Heart left ventricle (tissue), 13 donors: ENCODE measurements around the gene FAM53C.

Source experiments
- POLR2A ChIP-seq, 2 donors: fragments of 450-650 bp; IDR thresholded peaks; one replicate each; pipeline ENCODE4 v1.6.1; 2017; ENCODE audit warnings: antibody characterized with exemption in 2 of 2, mild to moderate bottlenecking in 2 of 2, moderate library complexity in 2 of 2
- TF ChIP-seq, protein P1 (sequence below), 12 donors: fragments of 200-600 bp; sonication (generic) in 4 of 12; IDR thresholded peaks; one replicate each; pipeline versions ENCODE4 v1.5.0 to v1.8.0; 2018 to 2022; ENCODE audit warnings: antibody characterized with exemption in 12 of 12, mild to moderate bottlenecking in 5 of 12
- donor health status: ischemic (EF 13 %, LVEDD 7.1; RV severe dilation, severe dysfunction).
- donor health status: DM: no; HTN: yes; CAD: no.
- donor health status: DM: no; HTN: no; CAD: no.
- donor health status: ischemic (EF 25% LVEDD 6.9; RV normal size, moderate dysfunction).
- donor health status: ischemic (EF 25% LVEDD 5.7; RV mildly dilated, moderate dysfunction).
- donor health status: ischemic (EF 35%, LVEDD 5.7; RV mildly dilated, moderate dysfunction).
- donor health status: nonischemic (EF 11% LVEDD 7.7; RV severe dilation, severe dysfunction).
- donor health status: DM: yes; HTN: yes; CAD: no.
- donor health status: PGD.
- donor health status: ischemic (EF 29% LVEDD 5.4; RV normal size, mild dysfunction).
- donor health status: nonischemic (EF 23%, LVEDD 6.1; RV moderate dilation, normal function).

- TF ChIP-seq, protein P1, sequence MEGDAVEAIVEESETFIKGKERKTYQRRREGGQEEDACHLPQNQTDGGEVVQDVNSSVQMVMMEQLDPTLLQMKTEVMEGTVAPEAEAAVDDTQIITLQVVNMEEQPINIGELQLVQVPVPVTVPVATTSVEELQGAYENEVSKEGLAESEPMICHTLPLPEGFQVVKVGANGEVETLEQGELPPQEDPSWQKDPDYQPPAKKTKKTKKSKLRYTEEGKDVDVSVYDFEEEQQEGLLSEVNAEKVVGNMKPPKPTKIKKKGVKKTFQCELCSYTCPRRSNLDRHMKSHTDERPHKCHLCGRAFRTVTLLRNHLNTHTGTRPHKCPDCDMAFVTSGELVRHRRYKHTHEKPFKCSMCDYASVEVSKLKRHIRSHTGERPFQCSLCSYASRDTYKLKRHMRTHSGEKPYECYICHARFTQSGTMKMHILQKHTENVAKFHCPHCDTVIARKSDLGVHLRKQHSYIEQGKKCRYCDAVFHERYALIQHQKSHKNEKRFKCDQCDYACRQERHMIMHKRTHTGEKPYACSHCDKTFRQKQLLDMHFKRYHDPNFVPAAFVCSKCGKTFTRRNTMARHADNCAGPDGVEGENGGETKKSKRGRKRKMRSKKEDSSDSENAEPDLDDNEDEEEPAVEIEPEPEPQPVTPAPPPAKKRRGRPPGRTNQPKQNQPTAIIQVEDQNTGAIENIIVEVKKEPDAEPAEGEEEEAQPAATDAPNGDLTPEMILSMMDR (IDR thresholded peaks at IDR 0.05), result no peak
- no peak for TF ChIP-seq POLR2A (IDR thresholded peaks at IDR 0.05)
Observed at GRCh38 chr5:138344887-138345622, 7.0 kb downstream of the FAM53C start.
